Natural killer cell (primary cell): ENCODE results near the gene MS4A4A. TPM values are rescaled to one million over a fixed set of nuclear protein-coding genes. Genes with fewer than 3 reads are reported as not detected.
"Not testable (repeated sequence)": the region's sequence is repeated elsewhere in the genome, so short reads cannot be mapped to it uniquely, and the experiment has no call there.

ENCODE experiments used
- ATAC-seq, 3 donors: fragments of 150-1000 bp in 2 of 3; fragments of 200-7000 bp in 1 of 3; cut with Tn5 transposase; 1 replicate in 1 of 3; 2 replicates in 2 of 3; pipeline ENCODE4 v1.10.0; 2021; ENCODE audit warnings: mild to moderate bottlenecking in 2 of 3, moderate library complexity in 2 of 3
- DNase-seq, 2 donors: peaks; one replicate each; pipeline versions ENCODE4 v3.0.0 to v3.0.0-alpha.2; 2013 to 2021; ENCODE audit warnings: mixed read lengths in 1 of 2
- H3K27ac ChIP-seq: one replicate; pipeline ENCODE4 v1.5.1; 2013; ENCODE audit warnings: mild to moderate bottlenecking, low read length
- H3K27me3 ChIP-seq: one replicate; pipeline ENCODE4 v1.6.1; 2013; ENCODE audit warnings: low read length; ENCODE audit not compliant: control insufficient read depth, insufficient read depth
- H3K36me3 ChIP-seq: one replicate; pipeline ENCODE4 v1.6.1; 2013; ENCODE audit warnings: low read length; ENCODE audit not compliant: control insufficient read depth, insufficient read depth
- H3K4me1 ChIP-seq: one replicate; pipeline ENCODE4 v1.6.1; 2013; ENCODE audit warnings: low read length; ENCODE audit not compliant: control insufficient read depth, insufficient read depth
- H3K4me3 ChIP-seq: one replicate; pipeline ENCODE4 v1.5.1; 2013; ENCODE audit warnings: low read length
- H3K9me3 ChIP-seq: one replicate; pipeline ENCODE4 v1.6.1; 2013; ENCODE audit warnings: low read length; ENCODE audit not compliant: control insufficient read depth, insufficient read depth
- H3K27ac Mint-ChIP-seq, 2 donors: one replicate each; pipeline ENCODE4 v1.8.0; 2022; ENCODE audit warnings: mild to moderate bottlenecking in 2 of 2, mixed read lengths in 2 of 2, moderate library complexity in 1 of 2
- H3K27me3 Mint-ChIP-seq, 2 donors: one replicate each; pipeline ENCODE4 v1.8.0; 2022; ENCODE audit warnings: low read depth in 2 of 2, mixed read lengths in 2 of 2
- H3K36me3 Mint-ChIP-seq: one replicate; pipeline ENCODE4 v1.8.0; 2022; ENCODE audit warnings: mixed read lengths
- H3K4me1 Mint-ChIP-seq, 2 donors: one replicate each; pipeline ENCODE4 v1.8.0; 2022; ENCODE audit warnings: mixed read lengths in 2 of 2
- H3K4me3 Mint-ChIP-seq: one replicate; pipeline ENCODE4 v1.8.0; 2022; ENCODE audit warnings: mild to moderate bottlenecking, moderate library complexity, mixed read lengths
- H3K9me3 Mint-ChIP-seq, 2 donors: one replicate each; pipeline ENCODE4 v1.8.0; 2022; ENCODE audit warnings: mixed read lengths in 2 of 2
- WGBS: methylation state at CpG from one replicate; pipeline ENCODE4 v1.1.7; 2013; ENCODE audit warnings: missing lambda C conversion rate; ENCODE audit not compliant: insufficient coverage; 5-methylcytosine and 5-hydroxymethylcytosine counted together
- intact Hi-C: fragments of 100-400 bp; cut with micrococcal nuclease; formaldehyde crosslinking; loops from one replicate; pipeline ENCODE4 v1.14.2; 2022
- total RNA-seq, 4 donors: library from RNA; stranded (reverse); fragments of 120-200 nt in 1 of 4; gene quantifications; one replicate each; pipeline versions ENCODE4 v1.2.3 to v1.2.4, GENCODE V29; 2013 to 2022
- TF ChIP-seq, protein P1 (sequence below): fragments of 200-600 bp; IDR thresholded peaks from one replicate; pipeline ENCODE4 v1.8.0; 2022; ENCODE audit warnings: antibody characterized with exemption

MS4A4A gene
- total RNA-seq, 3 donors from 2014 or later (not counting 1 experiment from before 2014, with no cell fraction given) = 0.71 to 1.6 (median 1.2) TPM

DNA sequence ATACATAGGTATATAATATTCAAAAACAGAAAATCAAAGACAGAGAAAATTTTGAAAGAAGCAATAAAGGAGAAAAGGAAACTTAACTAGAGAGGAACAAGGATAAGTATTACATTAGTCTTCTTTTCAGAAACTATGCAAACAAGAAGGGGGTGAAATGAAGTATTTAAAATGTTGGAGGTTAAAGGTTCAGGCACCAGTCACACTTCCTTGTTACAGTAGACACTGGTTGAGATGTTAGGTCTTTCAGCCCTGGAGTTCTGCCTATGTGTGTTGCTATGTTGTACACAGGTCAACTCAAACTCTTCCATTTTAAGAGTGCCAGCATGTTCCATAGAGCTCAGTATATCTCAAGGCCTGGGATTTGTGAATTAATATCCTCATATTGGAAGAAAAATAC, 6.0 kb upstream of the MS4A4A start:
- Histone ChIP-seq H3K4me1 (no peaks in the 10 kb centered on the region), H3K36me3 (no peaks in the 10 kb centered on the region), H3K27ac (no peak overlapping the region), H3K27me3 (no peaks in the 10 kb centered on the region), H3K4me3 (no peak overlapping the region), H3K9me3 (no peaks in the 10 kb centered on the region)
- H3K4me1 Mint-ChIP-seq = no peaks in the 10 kb centered on the region
- no peak overlapping the region for H3K27ac Mint-ChIP-seq
- DNase-seq (no peak), ATAC-seq (no peak)
- no peaks in the 10 kb centered on the region for H3K36me3 Mint-ChIP-seq
- intact Hi-C loops = no loop called here
- H3K9me3 Mint-ChIP-seq = no peaks in the 10 kb centered on the region
- H3K4me3 Mint-ChIP-seq = no peak overlapping the region
- TF ChIP-seq, protein P1, sequence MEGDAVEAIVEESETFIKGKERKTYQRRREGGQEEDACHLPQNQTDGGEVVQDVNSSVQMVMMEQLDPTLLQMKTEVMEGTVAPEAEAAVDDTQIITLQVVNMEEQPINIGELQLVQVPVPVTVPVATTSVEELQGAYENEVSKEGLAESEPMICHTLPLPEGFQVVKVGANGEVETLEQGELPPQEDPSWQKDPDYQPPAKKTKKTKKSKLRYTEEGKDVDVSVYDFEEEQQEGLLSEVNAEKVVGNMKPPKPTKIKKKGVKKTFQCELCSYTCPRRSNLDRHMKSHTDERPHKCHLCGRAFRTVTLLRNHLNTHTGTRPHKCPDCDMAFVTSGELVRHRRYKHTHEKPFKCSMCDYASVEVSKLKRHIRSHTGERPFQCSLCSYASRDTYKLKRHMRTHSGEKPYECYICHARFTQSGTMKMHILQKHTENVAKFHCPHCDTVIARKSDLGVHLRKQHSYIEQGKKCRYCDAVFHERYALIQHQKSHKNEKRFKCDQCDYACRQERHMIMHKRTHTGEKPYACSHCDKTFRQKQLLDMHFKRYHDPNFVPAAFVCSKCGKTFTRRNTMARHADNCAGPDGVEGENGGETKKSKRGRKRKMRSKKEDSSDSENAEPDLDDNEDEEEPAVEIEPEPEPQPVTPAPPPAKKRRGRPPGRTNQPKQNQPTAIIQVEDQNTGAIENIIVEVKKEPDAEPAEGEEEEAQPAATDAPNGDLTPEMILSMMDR = no peak
- peaks cover 0 to 21% of the 10 kb centered on the region in 2 donors for H3K27me3 Mint-ChIP-seq

DNA sequence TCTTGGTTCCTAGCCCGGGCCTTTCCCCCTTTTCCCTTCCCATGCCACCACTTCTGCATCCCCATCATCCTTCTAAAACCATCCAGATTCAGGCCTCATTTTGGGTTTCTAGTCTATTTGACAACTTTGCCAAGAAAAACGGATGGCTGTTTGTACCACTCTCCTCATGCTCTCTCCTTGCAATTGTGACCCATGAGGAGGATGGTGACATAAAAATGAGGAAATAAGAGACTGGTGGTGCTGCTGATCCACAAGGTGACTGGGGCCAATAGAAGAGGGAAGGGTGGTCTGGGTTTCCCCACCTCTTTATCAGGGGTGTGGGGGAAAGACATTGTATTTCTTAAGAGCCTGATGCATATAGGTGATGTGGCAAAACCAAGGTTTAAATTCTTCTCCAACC, 1.0 kb downstream of the MS4A4A start:
- ATAC-seq = no peak
- no peaks in the 10 kb centered on the region for H3K4me1 Mint-ChIP-seq

DNA sequence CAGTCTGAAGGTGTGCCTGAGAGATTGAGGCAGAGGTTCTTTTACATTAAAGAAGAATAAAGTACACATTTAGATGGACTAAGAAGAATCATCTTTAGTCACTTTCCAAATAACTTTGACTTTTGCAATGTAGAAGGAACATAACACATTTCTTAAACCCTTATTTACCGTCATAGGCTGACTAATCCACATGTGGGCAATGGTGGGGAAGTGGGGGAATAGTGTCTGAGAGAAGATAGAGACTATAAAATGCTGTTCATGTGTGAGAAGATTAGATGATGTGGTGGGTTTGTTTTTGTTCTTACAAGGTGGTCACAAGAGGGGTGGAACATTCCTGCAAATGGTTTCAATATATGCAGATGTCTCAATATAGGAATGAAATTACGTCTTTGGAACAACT, 1.8 kb downstream of the MS4A4A start:
- no peak overlapping the region for H3K27ac ChIP-seq
- H3K27me3 ChIP-seq = no peaks in the 10 kb centered on the region
- H3K9me3 ChIP-seq = no peaks in the 10 kb centered on the region
- intact Hi-C loops = no loop called here
- Mint-ChIP-seq H3K4me3 (no peak overlapping the region), H3K27ac (no peak overlapping the region), H3K4me1 (no peaks in the 10 kb centered on the region), H3K36me3 (no peaks in the 10 kb centered on the region), H3K27me3 (peaks cover 8 to 15% of the 10 kb centered on the region in 2 donors), H3K9me3 (no peaks in the 10 kb centered on the region)
- DNase-seq = no peak
- TF ChIP-seq, protein P1 = no peak
- no peak overlapping the region for H3K4me3 ChIP-seq
- no peaks in the 10 kb centered on the region for H3K36me3 ChIP-seq
- no peak for ATAC-seq
- H3K4me1 ChIP-seq = no peaks in the 10 kb centered on the region
- 92% methylated on average over 2 of the region's 2 CpGs for WGBS

More for the DNA sequence above, 1.0 kb downstream of the MS4A4A start:
- intact Hi-C loops = no loop called here
- H3K27ac ChIP-seq = no peak overlapping the region
- H3K4me3 Mint-ChIP-seq = no peak overlapping the region
- no peaks in the 10 kb centered on the region for H3K9me3 Mint-ChIP-seq
- TF ChIP-seq, protein P1 = no peak
- H3K4me1 ChIP-seq = no peaks in the 10 kb centered on the region
- no peaks in the 10 kb centered on the region for H3K27me3 ChIP-seq
- peaks cover 10 to 15% of the 10 kb centered on the region in 2 donors for H3K27me3 Mint-ChIP-seq
- no peaks in the 10 kb centered on the region for H3K9me3 ChIP-seq
- 74% methylated on average over 2 of the region's 2 CpGs for WGBS
- H3K4me3 ChIP-seq = no peak overlapping the region
- no peaks in the 10 kb centered on the region for H3K36me3 Mint-ChIP-seq
- no peaks in the 10 kb centered on the region for H3K36me3 ChIP-seq
- DNase-seq = no peak
- H3K27ac Mint-ChIP-seq = no peak overlapping the region

DNA sequence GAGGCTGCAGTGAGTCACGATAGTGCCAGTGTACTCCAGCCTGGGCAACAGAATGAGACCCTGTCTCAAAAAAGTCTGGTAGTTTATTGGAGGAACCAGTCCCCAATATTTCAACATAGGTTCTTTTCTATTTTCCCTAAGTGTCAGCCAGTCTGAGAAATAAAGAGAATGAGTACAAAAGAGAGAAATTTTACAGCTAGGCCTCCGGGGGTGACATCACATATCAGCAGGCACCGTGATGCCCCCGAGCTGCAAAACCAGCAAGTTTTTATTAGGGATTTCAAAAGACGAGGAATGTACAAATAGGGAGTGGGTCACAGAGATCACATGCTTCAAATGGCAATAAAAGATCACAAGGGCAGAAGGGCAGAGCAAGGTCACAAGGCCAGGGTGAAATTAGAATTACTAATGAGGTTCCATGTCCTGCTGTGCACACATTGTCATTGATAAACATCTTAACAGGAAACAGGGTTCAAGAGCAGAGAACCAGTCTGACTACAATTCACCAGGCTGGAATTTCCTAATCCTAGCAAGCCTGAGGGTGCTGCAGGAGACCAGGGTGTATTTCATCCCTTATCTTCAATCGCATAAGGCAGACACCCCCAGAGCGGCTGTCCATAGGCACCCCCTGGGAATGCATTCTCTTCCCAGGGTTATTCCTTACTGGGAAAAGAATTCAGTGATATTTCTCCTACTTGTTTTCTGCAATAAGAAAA, 5.1 kb downstream of the MS4A4A start:
- WGBS = 91% methylated on average over 7 of the region's 7 CpGs
- H3K4me1 Mint-ChIP-seq, H3K36me3 ChIP-seq, ATAC-seq, H3K9me3 ChIP-seq, H3K4me3 ChIP-seq, H3K27ac ChIP-seq, H3K9me3 Mint-ChIP-seq, H3K4me3 Mint-ChIP-seq, H3K27me3 ChIP-seq, intact Hi-C loops, H3K36me3 Mint-ChIP-seq, H3K4me1 ChIP-seq, H3K27ac Mint-ChIP-seq, DNase-seq: not testable (repeated sequence)
- H3K27me3 Mint-ChIP-seq = peaks cover 0 to 15% of the 10 kb centered on the region in 2 donors
